Measurements from ENCODE around the gene VWA2.

VWA2 gene

GRCh38 chr10:114239117-114239993 lies at the start of gene VWA2:
Gene VWA2, plus strand, starts transcription at chr10:114239254. Its CDS starts 9,460 bp downstream, at chr10:114248714.
- no peak for DNase-seq

- DNase-seq, result no peak
Measured at GRCh38 chr10:114189700-114190099, 49.4 kb upstream of the VWA2 start.

- no peak for DNase-seq
Measured at GRCh38 chr10:114195079-114195478, 44.0 kb upstream of the VWA2 start.

GRCh38 chr10:114199239-114199638 lies 39.8 kb upstream of the VWA2 start:
- no peak for DNase-seq

- DNase-seq, result no peak
Measured at GRCh38 chr10:114202812-114203211, 36.2 kb upstream of the VWA2 start.

- DNase-seq, result no peak
Measured at GRCh38 chr10:114206902-114207301, 32.2 kb upstream of the VWA2 start.

GRCh38 chr10:114207349-114207748 lies 31.7 kb upstream of the VWA2 start:
- DNase-seq, result no peak

- no peak for DNase-seq
Measured at GRCh38 chr10:114208351-114208750, 30.7 kb upstream of the VWA2 start.

- no peak for DNase-seq
Measured at GRCh38 chr10:114212153-114212552, 26.9 kb upstream of the VWA2 start.

- no peak for DNase-seq
Measured at GRCh38 chr10:114215033-114215432, 24.0 kb upstream of the VWA2 start.

GRCh38 chr10:114220281-114220680 lies 18.8 kb upstream of the VWA2 start:
- no peak for DNase-seq

- no peak for DNase-seq
Measured at GRCh38 chr10:114221235-114221634, 17.8 kb upstream of the VWA2 start.

- DNase-seq, result no peak
Measured at GRCh38 chr10:114223066-114223465, 16.0 kb upstream of the VWA2 start.

GRCh38 chr10:114228156-114228555 lies 10.9 kb upstream of the VWA2 start:
- no peak for DNase-seq

GRCh38 chr10:114232561-114233176 lies 6.4 kb upstream of the VWA2 start:
- no peak for DNase-seq

GRCh38 chr10:114233482-114233881 lies 5.6 kb upstream of the VWA2 start:
- no peak for DNase-seq

- no peak for DNase-seq
Measured at GRCh38 chr10:114234132-114234531, 4.9 kb upstream of the VWA2 start.

- no peak for DNase-seq
Measured at GRCh38 chr10:114239994-114240345, 916 bp downstream of the VWA2 start.

- no peak for DNase-seq
Measured at GRCh38 chr10:114242235-114242634, 3.2 kb downstream of the VWA2 start.

GRCh38 chr10:114243661-114244060 lies 4.6 kb downstream of the VWA2 start:
- no peak for DNase-seq

- no peak for DNase-seq
Measured at GRCh38 chr10:114244126-114244525, 5.1 kb downstream of the VWA2 start.

GRCh38 chr10:114245121-114245791 lies 6.2 kb downstream of the VWA2 start:
- no peak for DNase-seq

GRCh38 chr10:114246679-114247305 lies 7.7 kb downstream of the VWA2 start:
- no peak for DNase-seq
